Medulla oblongata (tissue), 1 donor: ENCODE data around the gene LDB2.
A peak's percentile ranks its signal among the peaks of the same experiment; 100 is the strongest.
"Not testable (repeated sequence)": the region's sequence is repeated elsewhere in the genome, so short reads cannot be mapped to it uniquely, and the experiment has no call there.

Experiments
- DNase-seq: peaks from one replicate; pipeline ENCODE4 v3.0.0-alpha.2; 2015; ENCODE audit errors: extremely low spot score

Gene LDB2

DNA sequence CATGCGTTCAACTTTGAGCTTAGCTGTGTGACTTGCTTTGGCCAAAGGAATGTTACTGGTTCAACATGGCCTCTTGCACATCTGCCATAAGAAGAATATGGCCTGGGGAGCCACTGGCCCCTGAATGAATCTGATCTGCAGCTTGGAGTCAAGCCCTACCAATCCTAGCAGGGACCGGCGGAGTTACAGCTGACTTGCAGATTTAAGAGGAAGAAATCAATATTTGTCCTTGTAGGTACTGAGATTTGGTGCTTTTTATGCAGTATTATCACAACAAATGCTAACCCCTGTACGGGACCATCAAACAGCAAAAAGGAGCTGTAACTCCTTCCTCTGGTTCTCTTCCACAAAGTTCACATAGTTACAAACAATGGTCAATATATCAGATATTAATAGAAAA is 252.0 kb downstream of the LDB2 start:
- no peak for DNase-seq

DNA sequence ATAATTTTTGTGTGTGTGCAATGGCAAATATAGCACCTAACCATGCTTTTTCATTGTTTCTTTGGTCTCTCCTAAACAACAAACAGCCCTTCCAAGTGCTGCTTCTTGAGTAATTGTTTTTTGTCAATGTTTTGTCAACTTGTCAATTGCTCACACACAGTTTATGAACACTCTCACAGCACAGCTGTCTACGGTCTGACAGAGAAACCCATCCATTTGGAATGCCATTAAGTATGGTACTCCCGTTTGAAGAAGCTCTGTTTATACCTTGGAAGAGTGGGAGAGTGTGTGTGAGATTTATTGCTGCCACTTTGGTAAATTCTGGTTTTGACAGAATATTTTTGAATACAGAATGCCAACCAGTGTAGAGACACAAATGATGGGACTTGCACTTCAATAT is 254.6 kb downstream of the LDB2 start:
- DNase-seq = no peak

DNA sequence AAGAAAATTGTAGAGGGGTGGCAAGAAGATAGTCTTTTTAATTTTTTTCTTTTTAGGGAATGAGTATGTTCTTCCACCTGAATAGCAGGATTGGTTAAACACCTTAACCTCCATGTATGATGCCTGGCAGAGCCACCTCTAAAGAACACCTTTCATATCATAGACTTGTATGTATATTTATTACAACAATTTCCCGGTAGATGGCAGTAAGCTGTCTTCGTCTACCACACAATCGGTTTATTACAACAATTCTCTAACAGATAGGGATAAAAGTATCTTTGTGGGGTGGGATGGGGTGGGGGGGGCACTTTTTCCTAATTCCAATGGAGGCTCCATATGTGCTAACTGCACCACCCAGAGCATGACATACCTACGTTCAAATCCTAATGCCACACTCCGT is 255.5 kb downstream of the LDB2 start:
- DNase-seq = peak; percentile 36

DNA sequence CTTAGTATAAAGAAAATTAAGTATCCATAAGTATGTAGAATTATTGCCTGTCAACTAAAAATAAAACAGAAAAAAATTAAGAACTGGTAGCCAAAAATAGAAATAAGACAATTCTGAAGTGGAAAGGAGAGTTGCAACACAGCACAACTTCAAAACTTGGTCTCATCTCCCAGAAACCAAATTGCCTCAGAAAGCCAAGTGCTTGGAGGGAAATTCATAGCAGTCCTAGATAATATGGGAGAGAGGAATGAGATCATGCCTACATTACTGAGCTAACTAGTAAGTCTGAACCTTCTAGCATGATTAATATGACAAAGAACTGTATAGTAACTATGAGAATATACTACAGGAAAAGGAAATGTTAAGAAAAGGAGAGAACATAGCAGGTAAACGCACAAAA is 256.5 kb downstream of the LDB2 start:
- DNase-seq = no peak

DNA sequence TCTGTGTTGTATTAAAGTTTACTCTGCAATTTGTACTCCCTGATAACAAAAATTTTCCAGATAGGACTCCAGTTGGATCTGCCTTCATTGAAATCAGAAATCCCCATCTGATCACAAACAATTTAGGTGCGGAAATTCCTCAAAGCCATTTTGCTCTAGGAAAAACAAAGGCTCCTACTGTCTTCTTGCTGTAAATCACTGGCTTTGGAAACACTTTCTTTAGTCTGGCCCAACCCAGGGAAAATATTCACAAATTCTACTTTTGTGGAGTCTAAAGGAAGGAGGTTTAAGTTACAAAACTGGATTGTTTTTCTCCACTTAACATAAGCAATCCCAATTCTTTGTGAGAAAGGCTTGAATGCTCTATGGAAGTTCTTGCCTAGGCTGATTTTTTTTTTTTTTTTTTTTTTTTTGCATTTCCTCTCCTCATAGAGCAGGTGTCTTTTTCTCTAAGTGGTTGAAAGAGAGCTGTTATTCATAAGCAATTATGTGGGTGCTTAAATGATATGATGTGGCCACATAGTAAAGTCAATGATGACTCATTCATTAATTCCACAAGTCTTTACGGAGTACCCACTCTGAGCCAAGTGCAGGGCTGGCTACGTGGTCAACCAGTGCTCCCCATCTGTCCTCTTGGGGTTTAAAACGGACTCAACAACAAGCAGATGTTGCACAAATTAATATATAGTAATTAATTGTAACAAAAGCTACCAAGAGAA is 261.4 kb downstream of the LDB2 start:
- peak; percentile 35 for DNase-seq

DNA sequence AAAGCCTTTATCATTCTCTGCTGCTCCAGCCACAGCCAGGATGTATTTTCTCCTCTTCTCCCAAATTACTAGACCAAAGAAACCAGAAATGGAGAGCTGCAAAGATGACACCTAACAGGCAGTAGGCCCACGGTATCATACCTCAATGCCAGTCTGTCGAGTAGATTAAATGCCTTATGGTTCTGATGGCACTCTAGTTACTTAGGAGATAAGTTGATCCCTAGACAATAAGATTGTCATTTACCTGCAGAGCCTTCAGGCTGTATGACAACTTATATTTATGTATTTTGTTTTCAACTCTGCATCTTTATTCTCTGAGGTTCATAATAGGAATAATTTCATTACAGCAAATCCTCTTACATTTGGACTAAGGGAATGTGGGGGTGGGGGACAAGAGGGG is 262.1 kb downstream of the LDB2 start:
- no peak for DNase-seq

DNA sequence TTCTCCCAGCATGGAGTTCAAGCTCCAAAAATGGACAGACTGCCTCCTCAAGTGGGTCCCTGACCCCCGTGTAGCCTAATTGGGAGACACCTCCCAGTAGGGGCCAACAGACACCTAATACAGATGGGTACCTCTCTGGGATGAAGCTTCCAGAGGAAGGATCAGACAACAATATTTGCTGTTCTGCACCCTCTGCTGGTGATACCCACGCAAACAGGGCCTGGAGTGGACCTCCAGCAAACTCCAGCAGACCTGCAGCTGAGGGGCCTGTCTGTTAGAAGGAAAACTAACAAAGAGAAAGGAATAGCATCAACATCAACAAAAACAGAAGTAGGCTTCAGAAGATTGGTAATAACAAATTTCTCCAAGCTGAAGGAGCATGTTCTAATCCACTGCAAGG is 269.2 kb downstream of the LDB2 start:
- DNase-seq = not testable (repeated sequence)

DNA sequence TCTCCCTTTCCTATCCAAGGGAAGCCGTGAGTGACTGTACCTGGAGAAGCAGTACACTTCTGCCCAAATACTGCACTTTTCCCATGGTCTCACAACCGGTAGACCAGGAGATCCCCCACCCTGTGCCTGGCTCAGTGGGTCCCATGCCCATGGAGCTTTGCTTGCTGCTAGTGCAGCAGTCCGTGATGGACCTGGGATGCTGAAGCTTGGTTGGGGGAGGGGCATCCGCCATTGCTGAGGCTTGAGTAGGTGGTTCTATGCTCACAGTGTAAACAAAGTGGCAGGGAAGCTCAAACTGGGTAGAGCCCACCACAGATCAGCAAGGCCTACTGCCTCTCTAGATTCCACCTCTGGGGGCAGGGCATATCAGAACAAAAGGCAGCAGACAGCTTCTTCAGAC is 269.6 kb downstream of the LDB2 start:
- not testable (repeated sequence) for DNase-seq

DNA sequence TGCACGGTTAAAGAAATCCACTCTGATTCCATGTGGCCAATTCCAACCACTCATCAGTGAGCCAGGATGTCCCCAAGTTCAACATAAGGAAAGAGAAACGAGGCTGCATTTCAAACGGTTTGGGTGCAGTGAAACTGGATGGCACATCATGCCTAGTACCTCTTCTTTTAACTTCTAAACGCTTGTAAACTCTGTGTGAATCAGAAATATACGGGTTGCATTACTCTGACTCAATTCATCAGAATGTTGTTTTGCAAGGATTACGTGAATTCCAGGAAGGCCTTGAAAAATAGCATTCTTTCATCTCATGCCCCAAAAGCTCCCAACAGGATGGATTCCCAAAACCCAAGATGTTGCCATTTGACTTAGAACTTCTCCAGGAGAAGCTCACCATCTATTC is 270.4 kb downstream of the LDB2 start:
- no peak for DNase-seq

DNA sequence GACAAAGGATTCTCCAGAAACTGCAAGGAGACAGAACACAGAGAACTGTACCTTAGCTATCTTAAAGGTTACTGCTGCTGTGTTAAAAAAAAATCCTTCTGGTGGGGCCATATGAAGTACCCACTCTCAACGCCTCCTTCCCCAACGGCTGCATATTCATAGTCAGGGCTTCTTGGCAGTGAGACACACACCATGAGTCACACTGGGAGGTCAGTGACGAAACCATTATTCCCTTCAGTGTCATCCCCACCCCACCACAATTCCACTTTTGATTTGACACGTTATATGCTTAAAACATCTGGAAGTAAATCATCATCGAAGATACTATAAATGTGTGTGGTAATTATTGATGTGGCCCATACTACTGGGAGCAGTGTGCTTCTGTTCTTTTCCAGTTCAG is 271.5 kb downstream of the LDB2 start:
- no peak for DNase-seq

DNA sequence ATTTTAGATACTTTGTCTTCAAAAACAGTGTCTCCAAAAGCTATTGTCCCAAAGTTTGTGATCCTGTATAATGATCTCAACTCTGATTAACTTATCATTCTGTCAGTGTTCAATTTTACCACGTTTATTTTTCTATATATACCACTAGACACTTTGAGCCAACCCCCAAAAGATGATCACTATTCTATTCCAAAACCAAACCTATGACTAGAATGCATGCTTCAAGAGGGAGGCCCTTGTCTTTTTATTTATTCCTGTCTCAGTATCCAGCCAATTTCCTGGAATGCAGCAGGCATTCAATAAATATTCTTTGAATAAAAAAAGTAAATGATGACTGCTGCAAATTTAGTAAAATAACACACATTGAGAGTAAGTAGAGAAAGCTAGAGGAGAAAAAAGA is 275.6 kb downstream of the LDB2 start:
- DNase-seq = no peak

DNA sequence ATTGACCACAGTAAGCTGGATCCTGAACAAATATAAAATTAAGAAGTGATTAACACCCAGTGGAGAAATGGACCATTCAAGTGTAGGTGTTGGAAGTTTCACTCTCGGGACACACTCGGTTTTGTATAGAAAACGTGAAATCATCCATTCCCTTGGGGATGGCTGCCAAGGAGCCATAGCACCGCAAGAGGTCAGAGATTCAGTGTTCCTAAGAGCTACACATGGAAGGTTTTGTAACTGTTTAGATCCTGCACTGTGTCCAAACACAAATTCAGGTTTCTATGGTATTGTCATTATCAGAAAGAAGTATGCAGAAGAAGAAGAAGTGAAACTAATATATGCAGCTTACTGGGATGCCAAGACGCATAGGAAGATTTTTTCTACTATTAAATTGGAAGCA is 281.0 kb downstream of the LDB2 start:
- no peak for DNase-seq

DNA sequence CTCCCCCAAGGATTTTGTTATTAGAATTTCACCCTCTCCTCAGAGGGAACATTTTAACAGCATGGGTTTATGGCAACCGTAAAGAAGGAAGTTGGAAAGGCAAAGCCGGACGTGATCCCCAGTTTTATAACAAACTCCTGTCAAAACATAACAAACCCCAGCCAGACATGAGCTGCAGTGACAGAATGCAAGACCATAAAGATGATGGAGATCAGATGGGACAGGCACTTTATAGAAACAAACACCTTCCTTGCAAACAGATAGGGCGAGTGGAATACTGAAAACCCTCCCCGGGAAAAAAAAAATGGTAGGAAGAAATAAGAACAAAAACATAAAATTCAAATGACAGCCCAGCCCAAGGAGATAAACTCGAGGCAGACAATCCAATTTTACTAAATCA is 281.4 kb downstream of the LDB2 start:
- no peak for DNase-seq

DNA sequence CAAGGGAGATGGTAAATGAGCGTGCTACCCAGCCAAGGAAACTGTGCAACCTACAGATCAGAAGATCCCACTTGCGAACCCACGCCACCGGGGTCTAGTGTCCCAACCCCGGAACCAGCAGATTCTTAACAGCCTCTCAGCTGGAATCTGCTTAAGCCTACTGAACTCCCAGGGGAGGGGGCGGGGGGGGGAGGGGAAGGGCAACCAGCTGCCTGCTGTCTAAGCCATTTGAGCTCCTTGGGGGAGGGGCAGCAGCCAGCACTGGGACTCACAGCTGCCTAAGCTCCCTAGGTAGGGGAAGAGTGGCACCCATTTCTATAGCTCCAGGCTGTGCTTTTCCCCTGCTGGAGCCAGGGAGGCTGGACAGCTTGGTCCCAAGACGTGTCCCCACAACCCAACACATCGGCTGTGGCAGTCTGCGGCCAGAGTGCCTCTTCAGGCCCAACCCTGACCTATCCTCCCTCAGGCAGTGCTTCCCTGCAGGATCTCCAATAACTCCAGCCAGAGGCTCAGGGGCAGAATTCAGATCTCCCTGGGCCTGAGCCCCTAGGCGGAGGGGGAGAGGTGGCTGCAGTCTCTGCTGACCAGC is 289.2 kb downstream of the LDB2 start:
- no peak for DNase-seq

DNA sequence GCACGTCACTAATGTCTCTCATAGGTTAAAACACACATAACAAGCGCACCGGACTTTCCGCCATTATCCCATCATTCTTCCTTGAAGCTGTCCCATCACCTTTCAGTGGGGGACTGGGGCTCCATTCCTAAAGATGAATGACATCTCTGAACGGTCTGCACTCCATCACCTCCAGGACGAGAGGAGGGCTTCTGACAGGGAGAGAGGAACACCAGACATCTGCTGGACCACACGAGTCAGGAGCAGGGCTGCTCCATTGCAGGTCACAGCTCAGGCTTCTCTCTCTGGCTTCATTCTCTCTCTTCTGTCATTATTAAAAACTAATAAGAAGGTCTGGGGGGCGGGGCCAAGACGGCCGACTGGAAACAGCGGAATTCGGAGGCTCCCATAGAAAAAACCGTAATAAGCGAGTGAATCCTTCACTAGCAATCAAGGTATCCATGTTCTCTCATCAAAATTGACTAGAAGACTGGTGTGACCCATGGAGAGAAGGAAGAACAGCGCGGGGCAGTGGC is 289.8 kb downstream of the LDB2 start:
- DNase-seq = no peak

DNA sequence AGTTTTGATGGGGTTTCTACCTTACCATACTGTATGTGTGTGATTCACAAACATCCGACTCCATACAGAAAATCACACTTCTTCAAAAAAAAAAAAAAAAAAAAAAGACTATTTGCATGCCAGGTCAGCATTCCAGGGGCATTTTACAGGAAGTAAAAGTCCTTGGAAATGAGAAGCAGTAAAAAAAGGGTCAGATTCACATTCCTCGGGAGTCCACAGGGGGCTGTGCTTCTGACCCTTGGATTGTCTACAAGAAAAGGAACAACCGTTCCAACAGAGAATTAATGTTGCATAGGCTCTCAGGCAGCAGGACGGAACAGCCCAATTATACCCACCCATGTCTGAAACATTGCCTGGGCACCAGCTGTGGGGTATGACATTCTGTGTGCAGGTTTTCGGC is 290.3 kb downstream of the LDB2 start:
- no peak for DNase-seq

DNA sequence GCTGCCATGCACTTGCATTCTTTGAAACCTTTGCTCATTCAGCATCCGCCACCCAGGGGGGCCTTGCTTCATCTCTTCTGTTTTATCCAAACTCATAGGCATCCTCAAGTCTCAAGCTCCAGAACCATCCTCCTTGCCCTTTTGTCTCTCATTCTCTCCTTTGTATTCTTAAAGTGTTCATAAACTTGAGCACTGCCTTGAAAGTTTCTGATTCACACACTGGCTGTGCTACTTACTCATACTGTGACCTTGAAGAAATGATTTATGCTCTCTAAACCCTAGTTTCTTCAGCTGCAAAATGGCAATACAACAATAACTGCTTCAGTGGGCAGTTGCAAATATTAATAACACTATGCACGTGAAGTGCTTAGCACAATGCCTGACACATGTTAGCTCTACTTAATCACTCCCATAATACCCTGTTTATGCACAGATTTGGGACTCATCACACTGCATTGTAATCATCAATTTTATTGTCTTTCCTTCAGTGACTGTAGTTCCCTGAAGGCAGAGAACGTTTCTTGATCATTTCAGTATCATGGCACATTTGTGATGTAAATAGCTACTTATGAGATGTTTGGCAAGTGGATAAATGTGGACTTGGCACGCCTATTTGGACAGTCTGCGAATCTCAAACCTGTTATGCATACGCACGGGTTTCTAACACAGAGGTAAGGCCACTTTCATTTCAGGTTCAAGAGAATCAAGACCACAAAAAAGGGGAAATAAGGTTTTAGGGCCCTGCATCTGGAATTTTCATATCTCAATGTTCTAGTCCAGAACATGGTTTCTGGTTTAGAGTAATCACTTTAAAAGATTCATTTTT is 291.0 kb downstream of the LDB2 start:
- DNase-seq = no peak

DNA sequence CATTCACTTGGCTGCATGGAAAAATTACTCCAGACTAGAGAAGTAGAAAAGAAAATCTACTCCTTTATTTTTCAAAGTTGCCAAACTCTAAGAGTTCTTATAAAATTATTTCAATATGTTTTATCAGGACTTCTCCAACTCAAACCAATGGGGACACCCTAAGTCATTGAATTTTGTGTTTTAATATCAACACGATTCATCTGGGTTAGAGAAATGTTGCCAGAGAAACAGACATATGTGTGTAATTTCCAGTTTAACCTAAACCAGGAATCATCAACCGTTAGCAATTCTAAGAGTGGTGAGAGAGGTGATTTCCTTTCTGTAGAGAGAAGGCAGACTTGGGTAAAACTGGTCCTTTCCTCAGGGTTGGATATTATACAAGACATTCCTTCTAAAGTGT is 291.8 kb downstream of the LDB2 start:
- DNase-seq = no peak

DNA sequence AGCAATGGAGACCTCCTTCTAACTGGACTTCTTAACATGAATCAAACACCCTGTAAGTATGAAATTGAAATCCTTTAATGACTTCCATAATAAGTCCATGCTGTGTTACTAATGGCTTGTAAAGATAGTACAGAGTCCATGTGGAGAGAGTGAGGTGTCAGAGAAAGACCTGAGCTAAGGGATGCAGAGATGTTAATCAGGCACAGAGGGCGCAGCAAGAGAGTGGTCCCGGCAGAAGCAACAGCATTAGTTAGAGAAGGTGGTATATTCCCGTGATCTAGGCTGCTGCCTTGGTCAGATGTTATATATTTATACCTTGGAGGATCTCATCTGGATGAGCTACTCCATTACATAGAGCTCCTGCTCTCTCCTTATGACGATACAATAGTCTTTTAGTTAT is 295.3 kb downstream of the LDB2 start:
- DNase-seq = no peak

DNA sequence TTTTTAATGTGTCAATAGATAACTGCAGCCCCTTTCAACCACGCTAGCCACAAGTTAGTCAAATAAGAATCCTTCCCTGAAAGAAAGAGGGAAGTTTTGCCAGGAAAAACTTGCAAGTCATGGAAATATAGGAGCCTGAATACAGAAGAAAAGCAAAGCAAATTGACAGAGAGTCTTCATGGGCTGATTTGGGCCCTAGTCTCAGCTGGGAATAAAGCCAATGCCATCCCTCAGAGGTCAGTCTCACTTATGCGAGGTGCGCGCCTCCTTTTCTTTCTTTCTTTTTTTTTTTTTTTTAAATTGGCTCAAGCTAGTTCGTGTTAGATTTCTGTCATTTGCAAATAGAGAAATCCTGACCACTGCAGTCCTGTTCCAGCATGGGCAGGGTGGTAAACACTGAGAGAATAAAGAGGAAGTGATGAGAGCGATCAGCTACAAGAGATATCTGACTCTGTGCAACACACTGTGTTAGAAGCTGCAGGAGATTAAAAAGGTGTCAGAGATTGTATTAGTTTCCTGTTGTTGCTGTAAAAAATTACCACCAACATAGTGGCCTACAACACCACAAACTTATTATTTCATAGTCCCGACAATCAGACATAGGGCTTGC is 299.7 kb downstream of the LDB2 start:
- no peak for DNase-seq

DNA sequence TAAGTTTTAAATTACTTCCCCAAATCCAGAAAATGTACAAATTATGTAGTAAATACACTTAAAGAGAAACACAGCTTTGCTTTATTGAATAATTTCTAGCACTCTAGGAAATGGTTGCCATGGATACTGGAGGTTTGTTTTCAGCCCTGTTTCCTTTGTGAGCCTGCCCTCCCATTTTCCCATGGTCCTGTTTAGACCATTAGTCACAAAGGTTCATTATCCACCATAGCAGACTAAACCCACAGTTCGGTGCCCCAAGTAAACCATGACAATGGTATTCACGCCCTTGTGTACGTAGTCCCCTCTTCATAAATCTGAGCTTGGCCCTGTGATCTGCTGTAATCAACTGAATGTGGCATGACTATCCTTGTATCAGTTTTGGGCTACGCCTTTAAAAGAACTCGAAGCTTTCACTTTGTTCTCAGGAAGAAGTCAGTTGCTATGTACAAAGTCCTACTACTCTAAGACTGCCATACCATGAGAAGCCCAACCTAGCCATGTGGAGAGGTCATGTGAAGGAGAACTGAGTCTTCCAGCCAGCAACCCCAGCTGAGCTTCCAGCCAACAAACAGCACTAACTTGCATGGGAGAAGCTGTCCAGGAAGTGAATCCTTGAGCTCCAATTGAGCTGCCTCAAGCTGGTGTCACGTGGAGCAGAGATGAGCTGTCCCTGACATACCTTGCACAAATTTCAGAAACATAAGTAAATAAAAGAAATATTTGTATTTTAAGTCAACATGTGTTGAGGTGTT is 300.4 kb downstream of the LDB2 start:
- no peak for DNase-seq

DNA sequence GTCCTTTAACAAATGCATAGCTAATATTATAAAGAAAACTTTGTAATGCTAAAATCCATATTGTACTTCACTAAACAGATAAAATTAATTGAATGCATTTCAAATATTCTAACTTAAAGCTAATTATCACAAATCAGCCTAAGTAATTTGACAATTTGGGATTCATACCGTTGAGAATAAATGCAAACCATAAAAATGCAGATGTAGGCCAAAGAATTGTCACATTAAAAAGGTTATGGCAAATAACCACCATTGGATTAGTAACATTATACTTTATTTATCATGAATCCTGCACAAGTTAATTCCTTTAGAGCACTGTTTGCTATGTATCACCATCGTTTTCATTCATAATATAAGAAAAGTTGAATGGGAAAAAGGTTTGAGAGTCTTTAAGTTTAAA is 301.0 kb downstream of the LDB2 start:
- DNase-seq = no peak
